HG03558 (cell line): ENCODE results near the gene SH3GLB1.

ENCODE experiments used
- ATAC-seq: cut with Tn5 transposase; IDR thresholded peaks from one replicate; pipeline ENCODE4 v1.9.1; 2021; ENCODE audit warnings: moderate number of reproducible peaks; ENCODE audit not compliant: unreplicated experiment; ENCODE audit errors: extremely low read depth

SH3GLB1 gene

DNA sequence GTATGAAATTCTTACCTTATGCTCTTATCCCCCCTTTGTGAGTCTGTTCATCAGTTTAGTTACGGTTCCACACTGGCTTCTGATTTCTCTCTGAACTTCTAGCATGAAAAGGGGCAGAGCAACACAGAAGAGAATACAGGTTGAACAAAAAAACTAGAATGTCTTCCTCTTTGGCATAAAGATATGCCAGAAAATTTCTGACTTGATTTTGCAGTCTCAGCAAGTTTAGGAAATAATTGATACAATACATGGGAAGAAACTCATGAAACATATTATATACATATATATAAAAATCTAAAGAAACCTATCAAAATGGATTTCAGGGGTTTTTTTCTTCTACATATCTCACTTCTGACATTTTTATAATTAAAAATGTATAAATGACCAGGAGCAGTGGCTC is 27.0 kb downstream of the SH3GLB1 start:
- no peak for ATAC-seq

- ATAC-seq = no peak
Measured at GRCh38 chr1:86733340-86733739, 29.0 kb downstream of the SH3GLB1 start.

DNA sequence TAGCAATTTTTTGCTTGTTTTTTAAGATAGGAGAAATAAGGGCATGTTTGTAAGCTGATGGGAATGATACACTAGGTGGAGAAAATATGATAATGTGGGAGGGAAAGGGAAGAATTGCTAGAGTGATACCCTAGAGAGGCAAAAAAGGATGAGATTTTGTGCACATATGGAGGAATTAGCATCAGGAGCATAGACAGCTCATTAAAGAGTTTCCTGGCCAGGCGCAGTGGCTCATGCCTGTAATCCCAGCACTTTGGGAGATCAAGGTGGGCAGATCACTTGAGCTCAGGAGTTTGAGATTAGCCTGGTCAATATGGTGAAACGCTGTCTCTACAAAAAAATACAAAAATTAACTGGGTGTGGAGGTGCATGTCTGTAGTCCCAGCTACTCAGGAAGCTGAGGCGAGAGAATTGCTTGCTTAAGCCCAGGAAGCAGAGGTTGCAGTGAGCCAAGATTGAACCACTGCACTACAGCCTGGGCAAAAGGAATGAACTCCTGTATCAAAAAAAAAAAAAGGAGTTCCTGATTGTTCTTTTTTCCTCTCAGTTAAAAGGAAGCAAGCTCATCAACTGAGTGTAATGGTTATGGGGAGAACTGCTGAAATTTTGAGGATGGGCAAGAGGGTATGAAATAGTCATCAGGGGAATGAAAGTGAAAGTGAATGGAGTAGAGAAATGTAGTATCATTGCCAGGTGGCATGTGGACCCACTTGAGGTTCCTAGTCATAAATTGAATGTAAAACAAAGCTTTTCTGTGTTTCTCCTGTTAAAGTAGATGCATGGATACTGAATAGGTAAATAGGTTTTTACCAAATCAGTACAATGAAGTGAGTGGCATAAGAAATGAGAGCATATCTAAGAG is 35.5 kb downstream of the SH3GLB1 start:
- no peak for ATAC-seq

DNA sequence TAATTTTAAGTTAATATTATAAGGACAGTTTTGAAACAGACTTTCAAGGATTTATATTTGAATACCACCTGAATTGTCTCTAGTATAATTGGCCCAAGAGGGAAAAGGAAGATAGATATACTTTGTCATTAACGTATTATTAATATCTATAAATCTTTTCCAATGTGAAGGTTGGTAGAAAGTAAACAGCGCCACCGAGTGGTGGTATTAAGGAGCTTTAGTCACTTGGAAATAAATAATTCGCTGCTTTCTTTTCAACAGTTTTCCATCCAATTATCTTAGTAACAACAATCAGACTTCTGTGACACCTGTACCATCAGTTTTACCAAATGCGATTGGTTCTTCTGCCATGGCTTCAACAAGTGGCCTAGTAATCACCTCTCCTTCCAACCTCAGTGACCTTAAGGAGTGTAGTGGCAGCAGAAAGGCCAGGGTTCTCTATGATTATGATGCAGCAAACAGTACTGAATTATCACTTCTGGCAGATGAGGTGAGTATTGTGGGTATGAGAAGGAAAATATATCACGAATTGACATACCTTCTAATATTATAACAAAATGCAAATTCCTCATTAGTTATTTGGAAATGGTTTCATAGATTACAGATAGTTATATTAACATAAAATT is 37.7 kb downstream of the SH3GLB1 start:
- no peak for ATAC-seq

GRCh38 chr1:86747304-86747703 is 42.9 kb downstream of the SH3GLB1 start:
- ATAC-seq = no peak

GRCh38 chr1:86748622-86749373 is 44.4 kb downstream of the SH3GLB1 start:
- no peak for ATAC-seq

GRCh38 chr1:86750076-86750475 is 45.7 kb downstream of the SH3GLB1 start:
- ATAC-seq = no peak

GRCh38 chr1:86750530-86750929 is 46.2 kb downstream of the SH3GLB1 start:
- no peak for ATAC-seq

- ATAC-seq = no peak
Measured at GRCh38 chr1:86751923-86752322, 47.5 kb downstream of the SH3GLB1 start.

GRCh38 chr1:86753700-86754099 is 49.3 kb downstream of the SH3GLB1 start:
- ATAC-seq = no peak

DNA sequence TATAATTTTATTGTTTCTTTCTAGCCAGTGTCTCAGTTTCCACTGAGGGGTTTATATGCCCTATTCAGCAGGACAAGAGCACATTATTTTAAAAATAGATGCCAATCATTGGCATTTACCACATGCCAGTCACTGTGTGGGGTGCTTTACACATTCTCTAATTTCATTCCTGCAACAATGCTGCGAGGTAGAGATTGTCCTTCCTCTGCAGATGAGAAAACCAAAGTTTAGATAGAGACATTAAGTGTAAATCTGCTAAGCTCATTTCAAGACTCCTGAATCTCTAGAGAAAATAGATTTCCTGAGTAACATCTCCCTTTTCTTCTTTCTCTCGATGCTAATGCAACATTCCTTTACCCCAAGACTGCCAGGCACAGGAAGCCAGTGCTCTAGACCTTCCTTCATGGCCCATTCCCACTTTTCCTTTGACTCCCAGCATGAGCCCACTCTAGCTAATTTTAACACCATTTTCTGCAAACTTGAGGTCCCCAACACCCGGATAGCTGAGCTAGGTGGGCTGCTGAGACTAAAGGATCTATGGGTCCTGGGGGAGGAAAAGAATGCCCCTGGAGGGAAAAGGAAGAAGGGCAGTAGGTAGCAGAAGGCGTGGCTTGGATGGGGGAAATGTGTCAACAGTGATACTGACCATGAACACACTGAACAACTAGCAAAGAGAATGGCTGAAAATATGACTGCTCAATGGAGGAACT is 50.0 kb downstream of the SH3GLB1 start:
- no peak for ATAC-seq

GRCh38 chr1:86756062-86756406 is 51.7 kb downstream of the SH3GLB1 start:
- no peak for ATAC-seq

DNA sequence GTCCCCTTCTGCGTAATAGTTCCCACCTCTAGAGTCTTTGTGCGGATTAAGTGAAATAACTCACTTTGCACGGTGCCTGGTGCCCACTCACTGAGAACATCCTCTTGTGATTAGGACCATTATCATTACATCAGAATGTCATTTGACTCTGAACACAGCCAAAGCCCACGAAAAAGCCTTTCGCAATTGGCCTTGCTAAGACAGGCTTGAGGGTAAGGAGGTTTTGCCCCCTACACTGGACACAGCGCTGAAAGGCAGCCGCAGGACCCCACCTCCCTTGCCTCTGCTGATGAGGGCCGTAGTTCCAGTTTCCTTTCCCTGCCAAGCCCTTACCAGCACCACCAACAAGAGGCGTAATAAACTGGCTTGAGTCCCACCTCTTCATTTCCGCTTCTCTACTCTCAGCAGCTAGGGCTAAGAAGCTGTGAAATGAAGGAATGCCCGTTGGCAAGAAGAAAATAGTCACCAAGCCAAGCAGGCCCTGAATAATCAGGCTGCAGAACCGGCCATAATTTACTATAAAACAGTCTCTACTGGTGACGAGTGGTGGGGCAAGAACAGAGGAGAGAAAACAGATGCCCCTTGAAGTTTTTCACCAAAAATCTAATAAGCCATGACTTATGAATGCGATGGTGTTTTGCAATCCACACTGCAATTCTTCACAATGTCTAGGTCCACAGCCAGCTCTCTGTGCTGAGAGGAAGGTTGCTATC is 53.1 kb downstream of the SH3GLB1 start:
- no peak for ATAC-seq

DNA sequence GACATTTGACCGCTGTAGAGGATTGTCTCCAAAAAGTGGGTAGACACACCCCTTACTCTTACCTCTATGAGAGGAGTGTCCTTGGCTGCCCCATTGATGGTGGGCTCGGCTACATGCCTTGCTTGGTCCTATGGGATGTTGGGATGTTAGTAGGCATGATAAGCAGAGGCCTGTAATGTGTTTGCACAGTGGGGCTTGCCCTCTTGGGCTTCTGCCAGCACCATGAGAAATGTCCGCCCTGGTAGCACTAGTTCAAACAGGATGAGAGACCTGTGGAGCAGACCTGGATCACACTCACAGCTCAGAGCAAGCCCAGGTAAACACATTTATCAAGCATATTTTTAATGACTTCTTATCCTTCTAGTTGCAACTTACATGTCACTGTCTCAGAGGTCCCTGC is 54.2 kb downstream of the SH3GLB1 start:
- ATAC-seq = no peak

- ATAC-seq = no peak
Measured at GRCh38 chr1:86760199-86760598, 55.8 kb downstream of the SH3GLB1 start.

GRCh38 chr1:86762336-86762735 is 58.0 kb downstream of the SH3GLB1 start:
- no peak for ATAC-seq

DNA sequence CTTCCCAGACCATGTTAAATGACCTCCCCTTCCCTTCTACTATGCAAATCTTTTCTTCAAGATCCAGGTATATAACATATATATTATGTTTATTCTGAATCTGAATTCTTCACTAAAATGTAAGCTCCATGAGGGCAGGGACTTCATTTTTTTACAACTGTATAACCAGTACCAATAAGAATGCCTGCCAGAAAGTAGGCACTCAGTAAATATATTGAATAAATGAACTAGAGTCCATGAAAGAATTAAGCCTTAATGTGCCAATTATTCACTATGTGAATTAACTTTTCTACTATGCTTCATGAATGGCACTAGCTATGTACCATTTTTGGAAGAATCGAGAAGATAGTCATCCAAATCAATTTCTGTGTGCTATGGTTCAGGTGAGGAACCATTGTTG is 60.1 kb downstream of the SH3GLB1 start:
- no peak for ATAC-seq

- ATAC-seq = no peak
Measured at GRCh38 chr1:86765073-86765472, 60.7 kb downstream of the SH3GLB1 start.

DNA sequence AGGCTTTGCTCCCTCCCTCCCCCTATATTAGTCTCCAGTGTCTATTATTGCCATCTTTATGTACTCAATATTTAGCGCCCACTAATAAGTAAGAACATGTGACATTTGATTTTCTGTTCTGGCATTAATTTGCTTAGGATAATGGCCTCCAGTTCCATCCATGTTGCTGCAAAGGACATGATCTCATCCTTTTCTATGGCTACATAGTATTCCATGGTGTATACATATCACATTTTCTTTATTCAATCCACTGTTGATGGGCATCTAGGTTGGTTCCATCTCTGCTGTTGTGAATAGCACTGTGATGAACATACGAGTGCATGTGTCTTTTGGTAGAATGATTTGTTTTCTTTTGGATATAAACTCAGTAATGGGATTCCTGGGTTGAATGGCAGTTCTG is 61.3 kb downstream of the SH3GLB1 start:
- no peak for ATAC-seq

- no peak for ATAC-seq
Measured at GRCh38 chr1:86768554-86768953, 64.2 kb downstream of the SH3GLB1 start.
